Endothelial cell of umbilical vein (primary cell): ENCODE data around the gene EDEM1.

ENCODE experiments used
- EZH2 ChIP-seq: IDR thresholded peaks from 2 replicates; pipeline ENCODE4 v1.6.1; 2012; ENCODE audit warnings: borderline replicate concordance, low read depth, mild to moderate bottlenecking, moderate library complexity, low read length, inconsistent platforms; ENCODE audit not compliant: severe bottlenecking
- GATA2 ChIP-seq: IDR thresholded peaks from 2 replicates; pipeline ENCODE4 v1.7.0; 2011; ENCODE audit warnings: low read depth, mild to moderate bottlenecking, moderate library complexity, mixed read lengths, low read length; ENCODE audit not compliant: insufficient read length, insufficient read depth
- MAX ChIP-seq: IDR thresholded peaks from 2 replicates; pipeline ENCODE4 v1.6.1; 2011; ENCODE audit not compliant: insufficient read depth, insufficient read length
- MYC ChIP-seq: IDR thresholded peaks from one replicate; pipeline ENCODE4 v1.6.1; 2011; ENCODE audit warnings: mild to moderate bottlenecking, low read depth, low read length
- POLR2A ChIP-seq: IDR thresholded peaks from 2 replicates; pipeline ENCODE4 v1.6.1; 2012; ENCODE audit warnings: low read depth, mild to moderate bottlenecking, control low read depth, low read length
- POLR2AphosphoS5 ChIP-seq: IDR thresholded peaks from 2 replicates; pipeline ENCODE4 v1.6.1; 2012; ENCODE audit warnings: low read depth, mild to moderate bottlenecking, control low read depth, low read length, moderate library complexity; ENCODE audit not compliant: insufficient read depth
- TF ChIP-seq, protein P1 (sequence below), 2 donors: IDR thresholded peaks; 1 replicate in 1 of 2; 2 replicates in 1 of 2; pipeline ENCODE4 v1.5.1; 2011; ENCODE audit warnings: low read length in 2 of 2, mild to moderate bottlenecking in 2 of 2, moderate library complexity in 2 of 2, control low read depth in 1 of 2, inconsistent platforms in 1 of 2, low read depth in 1 of 2; ENCODE audit not compliant: insufficient read depth in 1 of 2; ENCODE audit errors: extremely low read depth in 1 of 2

DNA sequence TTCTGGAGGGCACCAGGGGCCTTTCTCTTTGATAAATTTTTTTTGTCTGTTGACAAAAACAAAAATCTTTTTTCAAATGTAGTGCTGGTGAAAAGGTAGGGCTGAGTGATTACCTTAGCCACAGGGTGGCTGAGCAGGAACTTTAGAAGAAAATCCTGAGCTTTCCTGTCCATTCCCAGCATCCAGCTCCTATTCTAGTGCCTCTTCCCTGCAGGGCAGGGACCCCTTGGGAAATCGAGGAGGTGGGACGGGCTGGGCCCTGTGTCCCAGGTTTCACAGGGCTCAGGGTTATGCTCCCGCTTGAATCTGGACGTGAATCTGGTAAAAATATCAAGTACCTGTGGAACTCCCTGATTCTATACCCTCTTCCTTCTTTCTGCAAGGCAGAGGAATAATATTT is 31.7 kb downstream of the EDEM1 start:
- TF ChIP-seq, protein P1, sequence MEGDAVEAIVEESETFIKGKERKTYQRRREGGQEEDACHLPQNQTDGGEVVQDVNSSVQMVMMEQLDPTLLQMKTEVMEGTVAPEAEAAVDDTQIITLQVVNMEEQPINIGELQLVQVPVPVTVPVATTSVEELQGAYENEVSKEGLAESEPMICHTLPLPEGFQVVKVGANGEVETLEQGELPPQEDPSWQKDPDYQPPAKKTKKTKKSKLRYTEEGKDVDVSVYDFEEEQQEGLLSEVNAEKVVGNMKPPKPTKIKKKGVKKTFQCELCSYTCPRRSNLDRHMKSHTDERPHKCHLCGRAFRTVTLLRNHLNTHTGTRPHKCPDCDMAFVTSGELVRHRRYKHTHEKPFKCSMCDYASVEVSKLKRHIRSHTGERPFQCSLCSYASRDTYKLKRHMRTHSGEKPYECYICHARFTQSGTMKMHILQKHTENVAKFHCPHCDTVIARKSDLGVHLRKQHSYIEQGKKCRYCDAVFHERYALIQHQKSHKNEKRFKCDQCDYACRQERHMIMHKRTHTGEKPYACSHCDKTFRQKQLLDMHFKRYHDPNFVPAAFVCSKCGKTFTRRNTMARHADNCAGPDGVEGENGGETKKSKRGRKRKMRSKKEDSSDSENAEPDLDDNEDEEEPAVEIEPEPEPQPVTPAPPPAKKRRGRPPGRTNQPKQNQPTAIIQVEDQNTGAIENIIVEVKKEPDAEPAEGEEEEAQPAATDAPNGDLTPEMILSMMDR (IDR thresholded peaks at IDR 0.05; ENCODE audit: extremely low read depth in 1 of 2, insufficient read depth in 1 of 2, low read depth in 1 of 2, low read length in 2 of 2) = no peak
- TF ChIP-seq POLR2A (no peak), POLR2AphosphoS5 (no peak), MAX (no peak), GATA2 (no peak), MYC (no peak), EZH2 (no peak)
